HepG2 (cell line): ENCODE measurements around the gene CAPN3. TPM values are rescaled to one million over a fixed set of nuclear protein-coding genes. Genes with fewer than 3 reads are reported as not detected.

Experiments used
- ARNT ChIP-seq: fragments of 450-650 bp; IDR thresholded peaks from 2 replicates; pipeline ENCODE4 v1.6.1; 2017
- DMTF1 ChIP-seq: sonication (generic); formaldehyde crosslinking; IDR thresholded peaks from 2 replicates; pipeline ENCODE4 v1.4.0; 2020; ENCODE audit warnings: mild to moderate bottlenecking, missing genetic modification reagents
- HNF1A ChIP-seq, 2 experiments: sonication (generic) in 1 of 2; formaldehyde crosslinking in 1 of 2; IDR thresholded peaks; 2 replicates each; pipeline versions ENCODE4 v1.4.0 to v1.6.1; 2016 to 2020; ENCODE audit warnings: borderline replicate concordance in 1 of 2, low read depth in 1 of 2, mild to moderate bottlenecking in 1 of 2, missing genetic modification reagents in 1 of 2
- HOXA9 ChIP-seq: sonication (generic); formaldehyde crosslinking; IDR thresholded peaks from 2 replicates; pipeline ENCODE4 v1.8.1; 2022; ENCODE audit warnings: missing genetic modification reagents, mild to moderate bottlenecking, moderate library complexity, borderline replicate concordance
- IRX3 ChIP-seq: sonication (generic); formaldehyde crosslinking; IDR thresholded peaks from 2 replicates; pipeline ENCODE4 v1.8.1; 2023; ENCODE audit warnings: mild to moderate bottlenecking, low read depth, missing genetic modification reagents, borderline replicate concordance
- NFIB ChIP-seq: sonication (generic); formaldehyde crosslinking; IDR thresholded peaks from 2 replicates; pipeline ENCODE4 v1.9.0; 2021; ENCODE audit warnings: missing genetic modification reagents, mild to moderate bottlenecking, borderline replicate concordance
- RFX1 ChIP-seq: fragments of 450-650 bp; IDR thresholded peaks from 2 replicates; pipeline ENCODE4 v1.6.1; 2017
- SP5 ChIP-seq: IDR thresholded peaks from 2 replicates; pipeline ENCODE4 v1.6.1; 2016; ENCODE audit warnings: low read depth, borderline replicate concordance
- ZNF124 ChIP-seq: sonication (generic); formaldehyde crosslinking; IDR thresholded peaks from 2 replicates; pipeline ENCODE4 v1.4.0; 2020; ENCODE audit warnings: missing genetic modification reagents
- ZNF407 ChIP-seq: sonication (generic); formaldehyde crosslinking; IDR thresholded peaks from one replicate; pipeline ENCODE4 v1.5.1; 2020; ENCODE audit warnings: mild to moderate bottlenecking, missing genetic modification reagents; ENCODE audit errors: not compliant biosample characterization
- polyA plus RNA-seq, 8 experiments: library from polyadenylated mRNA; depleted of rRNA in 3 of 8; stranded (reverse) in 7 of 8; unstranded in 1 of 8; fragments of >200 nt; fragmentation: Illumina TruSeq in 4 of 8; extraction: Trizol in 4 of 8; gene quantifications; 2 replicates each; pipeline versions ENCODE4 v1.2.1 to v1.2.3, GENCODE V29; 2011 to 2016; ENCODE audit warnings: low read depth in 4 of 8, missing spikeins in 1 of 8, mixed read lengths in 1 of 8; ENCODE audit not compliant: insufficient read depth in 1 of 8
- total RNA-seq, 5 experiments: library from RNA; depleted of rRNA; stranded (reverse); fragments of >200 nt; fragmentation: Illumina TruSeq; extraction: Trizol; gene quantifications; 2 replicates each; pipeline ENCODE4 v1.2.3, GENCODE V29; 2016; ENCODE audit warnings: low read depth in 1 of 5

The CAPN3 gene
- total and polyA plus RNA-seq, 2 of the 13 experiments (the other 11 are each of a cell fraction or from before 2014, with no cell fraction given), result 1.3 to 4.6 TPM

GRCh38 chr15:42375252-42375651, 16.0 kb downstream of the CAPN3 start (continued):
- TF ChIP-seq ZNF407 (CRISPR knock-in tag) (no peak), RFX1 (no peak), IRX3 (CRISPR knock-in tag) (no peak), SP5 (CRISPR knock-in tag) (no peak), NFIB (no peak), ARNT (no peak), ZNF124 (CRISPR knock-in tag) (no peak), HNF1A (IDR thresholded peaks at IDR 0.05; ENCODE audit: low read depth) (no peak), HNF1A (CRISPR knock-in tag; IDR thresholded peaks at IDR 0.05; ENCODE audit: borderline replicate concordance) (no peak), DMTF1 (CRISPR knock-in tag) (no peak), HOXA9 (CRISPR knock-in tag) (no peak)
